Amniotic stem cell (primary cell): ENCODE measurements around the gene POU2F1.
"Not testable (repeated sequence)": the region's sequence is repeated elsewhere in the genome, so short reads cannot be mapped to it uniquely, and the experiment has no call there.

Experiments used
- DNase-seq: peaks from one replicate; lab custom pipeline; 2025; lab: John Stamatoyannopoulos, UW

Gene POU2F1

DNA sequence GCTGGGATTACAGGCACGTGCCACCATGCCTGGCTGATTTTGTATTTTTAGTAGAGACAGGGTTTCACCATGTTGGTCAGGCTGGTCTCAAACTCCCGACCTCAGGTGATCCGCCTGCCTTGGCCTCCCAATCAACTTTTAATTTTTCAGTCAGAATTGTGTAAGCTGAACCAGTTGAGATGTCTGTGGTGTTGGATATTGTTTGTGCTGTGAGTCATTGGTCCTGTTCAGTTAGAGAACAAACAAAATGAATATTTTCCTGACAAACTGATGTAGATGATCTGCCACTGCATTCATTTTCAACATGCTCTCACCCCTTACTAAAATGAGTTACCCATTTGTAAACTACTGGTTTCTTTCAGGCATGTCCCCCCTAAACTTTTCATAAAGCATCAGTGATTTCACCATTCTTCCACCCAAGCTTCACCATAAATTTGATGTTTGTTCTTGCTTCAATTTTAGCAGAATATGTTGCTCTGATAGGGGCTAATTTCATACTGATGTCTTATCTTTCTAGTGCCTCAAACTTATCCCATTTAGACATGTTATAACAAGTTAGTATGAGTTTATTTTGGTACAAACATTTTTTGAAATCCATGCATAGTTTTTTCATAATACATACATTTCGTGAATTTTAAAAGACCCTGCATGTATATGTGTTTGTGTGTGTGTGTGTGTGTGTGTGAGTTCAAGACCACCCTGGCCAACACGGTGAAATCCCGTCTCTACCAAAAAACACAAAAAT lies 15.2 kb upstream of the POU2F1 start:
- not testable (repeated sequence) for DNase-seq

GRCh38 chr1:167206166-167206835 lies 14.4 kb upstream of the POU2F1 start:
- no peak for DNase-seq

- DNase-seq, result no peak
Measured at GRCh38 chr1:167207940-167208623, 12.6 kb upstream of the POU2F1 start.

GRCh38 chr1:167208624-167208976 lies 12.1 kb upstream of the POU2F1 start:
- DNase-seq, result no peak

- no peak for DNase-seq
Measured at GRCh38 chr1:167209044-167209443, 11.6 kb upstream of the POU2F1 start.

GRCh38 chr1:167210966-167211674 lies 9.6 kb upstream of the POU2F1 start:
- DNase-seq, result no peak

GRCh38 chr1:167212025-167212424 lies 8.7 kb upstream of the POU2F1 start:
- DNase-seq, result no peak

GRCh38 chr1:167216809-167217208 lies 3.9 kb upstream of the POU2F1 start:
- no peak for DNase-seq

- no peak for DNase-seq
Measured at GRCh38 chr1:167219194-167219593, 1.5 kb upstream of the POU2F1 start.

GRCh38 chr1:167219646-167220536 lies 795 bp upstream of the POU2F1 start:
- no peak for DNase-seq

- DNase-seq, result no peak
Measured at GRCh38 chr1:167221126-167221737, 546 bp downstream of the POU2F1 start.

DNA sequence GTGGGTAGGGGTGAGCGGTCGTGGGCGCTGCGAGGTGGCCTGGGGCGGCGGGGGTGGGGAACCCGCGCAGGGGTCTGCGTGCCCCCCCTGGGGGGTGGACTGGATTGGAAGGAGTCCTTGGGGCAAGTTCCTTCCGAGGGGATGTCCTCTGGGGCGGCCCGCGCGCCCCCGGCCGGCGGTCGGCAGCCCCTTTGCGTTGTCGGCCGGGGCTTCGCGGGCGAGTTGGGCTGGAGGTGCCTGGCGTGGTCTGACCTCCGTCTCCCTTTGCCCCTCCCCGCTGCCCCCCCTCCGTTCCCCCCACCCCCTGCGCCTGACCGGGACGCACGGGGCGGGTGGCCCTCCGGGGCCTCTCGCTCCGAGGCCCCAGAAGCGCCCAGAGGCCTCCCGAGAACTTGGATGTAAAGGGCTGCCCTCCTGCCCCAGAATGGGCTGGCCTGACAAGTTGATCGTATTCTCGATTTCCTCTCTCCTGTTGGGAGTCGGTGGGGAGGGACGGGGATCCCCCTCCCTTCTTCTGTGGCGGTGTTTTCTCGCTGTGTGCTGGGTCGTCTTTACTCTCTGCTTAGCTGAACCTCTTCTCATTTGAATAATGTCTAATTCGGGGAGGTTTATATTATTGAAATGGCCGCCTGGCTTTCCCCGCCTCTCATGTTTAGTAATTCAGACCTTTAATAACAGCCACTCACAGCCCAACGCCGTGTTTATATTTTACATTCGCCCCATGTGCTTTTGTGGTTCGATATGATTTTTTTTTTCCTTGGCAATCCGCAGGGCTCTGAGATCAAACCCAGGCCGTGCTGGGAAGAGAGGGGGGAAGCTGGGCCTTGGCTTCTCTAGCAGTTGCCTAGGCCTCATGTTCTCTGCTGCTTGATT lies 1.3 kb downstream of the POU2F1 start:
- DNase-seq, result no peak

DNA sequence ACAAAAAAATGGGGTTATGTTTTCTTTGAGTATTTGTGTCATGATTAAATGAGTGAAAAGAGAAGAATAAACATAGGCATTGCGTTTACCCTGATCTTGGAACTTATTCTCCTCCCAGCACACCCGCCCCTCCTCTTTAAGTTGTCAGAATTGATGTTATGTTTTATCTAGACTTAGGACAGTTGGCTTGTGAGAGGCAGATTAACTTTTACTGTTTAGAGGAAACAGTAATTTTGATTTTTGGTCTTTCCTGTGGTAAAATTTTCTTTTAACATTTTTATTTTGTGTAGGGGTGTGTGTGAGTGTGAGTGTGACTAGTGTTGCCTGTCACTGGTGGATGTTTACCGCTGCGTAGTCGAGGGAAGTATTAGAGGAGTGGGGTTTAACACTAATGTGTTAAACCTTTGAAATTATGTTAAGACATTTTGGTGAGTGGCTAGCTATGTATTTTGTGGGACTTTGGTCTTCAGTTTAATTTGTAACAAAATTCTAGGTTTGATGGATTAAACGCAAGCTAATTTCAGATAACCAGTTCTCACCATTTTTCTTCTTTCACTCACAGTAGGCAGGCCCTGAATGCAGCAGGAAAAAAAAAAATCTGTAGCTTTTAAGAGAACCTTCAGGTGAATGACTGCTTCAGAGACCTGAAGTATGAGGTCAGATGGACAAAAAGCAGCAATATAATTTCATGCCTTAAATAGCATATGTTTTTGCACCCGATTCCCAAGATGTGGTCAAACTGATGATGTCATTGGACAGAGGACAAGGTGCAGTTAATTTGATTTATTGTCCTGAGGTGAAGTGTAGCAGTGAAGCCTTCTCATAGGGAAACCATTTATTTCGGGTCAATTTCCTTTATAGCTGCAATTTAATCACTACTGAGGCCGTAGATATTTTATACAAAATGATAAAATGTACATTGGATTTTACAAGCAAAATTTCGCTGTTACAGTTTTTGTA lies 2.7 kb downstream of the POU2F1 start:
- DNase-seq, result no peak

DNA sequence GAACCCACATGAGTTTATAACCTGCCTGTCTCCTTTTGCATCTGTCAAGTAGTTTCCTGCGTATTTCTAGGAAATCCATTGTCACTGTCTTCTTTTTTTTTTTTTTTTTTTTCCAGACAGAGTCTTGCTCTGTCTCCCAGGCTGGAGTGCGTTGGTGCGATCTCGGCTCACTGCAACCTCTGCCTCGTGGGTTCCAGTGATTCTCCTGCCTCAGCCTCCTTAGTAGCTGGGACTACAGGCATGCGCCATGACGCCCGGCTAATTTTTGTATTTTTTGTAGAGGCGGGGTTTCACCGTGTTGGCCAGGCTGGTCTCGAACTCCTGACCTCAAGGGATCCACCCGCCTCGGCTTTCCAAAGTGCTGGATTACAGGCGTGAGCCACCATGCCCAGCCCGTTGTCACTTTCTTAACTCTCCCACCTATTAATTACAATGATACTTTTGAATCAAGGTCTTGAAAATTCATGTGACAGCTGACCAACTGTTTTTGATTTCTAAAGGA lies 4.1 kb downstream of the POU2F1 start:
- DNase-seq, result not testable (repeated sequence)

DNA sequence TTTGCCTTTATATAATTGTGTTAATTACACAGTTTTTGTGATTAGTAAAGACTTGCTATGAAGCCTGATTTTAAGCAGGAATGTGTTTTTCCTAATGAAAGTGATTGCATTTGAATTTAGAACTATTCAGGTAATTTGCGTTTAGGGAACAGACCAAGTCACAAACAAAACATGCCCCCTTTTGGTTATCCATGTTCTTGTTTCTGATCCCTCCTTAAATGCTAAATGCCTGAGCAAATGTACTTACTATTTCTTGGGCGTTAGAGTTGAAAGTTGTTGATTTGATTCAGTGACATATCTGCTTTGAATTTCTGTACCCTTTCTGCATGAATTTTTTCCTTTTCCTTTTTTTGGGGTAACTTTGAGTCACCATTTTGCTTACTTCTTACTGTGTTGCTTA lies 5.2 kb downstream of the POU2F1 start:
- no peak for DNase-seq

DNA sequence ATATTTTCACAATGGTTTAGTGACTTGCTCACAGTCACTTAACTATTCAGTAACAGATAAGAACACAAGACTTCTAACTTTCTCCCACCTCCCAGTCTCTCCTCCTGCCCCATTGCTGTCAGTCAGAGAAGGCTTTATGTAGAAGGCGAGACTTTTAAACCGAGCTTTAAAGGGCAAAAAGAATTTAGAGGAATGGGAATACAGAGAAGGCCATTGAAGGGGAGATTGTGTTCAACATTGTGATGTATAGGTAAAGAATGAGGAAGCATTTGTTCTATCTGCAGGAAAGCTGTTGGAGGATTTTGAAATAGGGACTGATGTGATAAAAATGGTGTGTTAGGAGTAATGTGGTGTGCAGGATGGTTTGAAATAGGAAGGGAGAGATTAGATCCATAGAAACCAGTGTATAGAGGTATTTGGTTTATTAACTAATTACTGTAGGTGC lies 7.3 kb downstream of the POU2F1 start:
- no peak for DNase-seq

- no peak for DNase-seq
Measured at GRCh38 chr1:167229719-167230385, 9.2 kb downstream of the POU2F1 start.

DNA sequence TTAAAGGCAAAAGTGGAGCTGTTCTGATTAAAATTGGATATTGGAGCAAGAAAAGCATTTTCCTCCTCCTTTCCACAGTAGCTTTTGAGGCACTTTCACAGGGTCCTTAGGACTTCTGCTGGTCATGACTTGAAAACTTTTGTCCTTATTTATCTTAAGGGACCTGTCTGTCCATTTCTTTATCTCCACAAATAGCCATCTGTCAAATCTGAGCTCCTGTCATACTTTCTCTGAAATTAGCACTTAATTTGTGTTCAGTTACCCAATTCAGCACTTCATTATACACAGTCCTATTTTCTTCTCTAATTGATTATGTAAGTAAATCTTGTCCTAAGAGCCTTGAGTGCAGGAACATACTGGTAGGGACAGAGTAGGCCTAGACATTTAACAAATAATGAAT lies 9.8 kb downstream of the POU2F1 start:
- DNase-seq, result no peak
